Retina (tissue), 1 donor: ENCODE data around the gene MAP3K20.

Source experiments
- DNase-seq: peaks from one replicate; pipeline ENCODE4 v3.0.0-alpha.2; 2016

The MAP3K20 gene

DNA sequence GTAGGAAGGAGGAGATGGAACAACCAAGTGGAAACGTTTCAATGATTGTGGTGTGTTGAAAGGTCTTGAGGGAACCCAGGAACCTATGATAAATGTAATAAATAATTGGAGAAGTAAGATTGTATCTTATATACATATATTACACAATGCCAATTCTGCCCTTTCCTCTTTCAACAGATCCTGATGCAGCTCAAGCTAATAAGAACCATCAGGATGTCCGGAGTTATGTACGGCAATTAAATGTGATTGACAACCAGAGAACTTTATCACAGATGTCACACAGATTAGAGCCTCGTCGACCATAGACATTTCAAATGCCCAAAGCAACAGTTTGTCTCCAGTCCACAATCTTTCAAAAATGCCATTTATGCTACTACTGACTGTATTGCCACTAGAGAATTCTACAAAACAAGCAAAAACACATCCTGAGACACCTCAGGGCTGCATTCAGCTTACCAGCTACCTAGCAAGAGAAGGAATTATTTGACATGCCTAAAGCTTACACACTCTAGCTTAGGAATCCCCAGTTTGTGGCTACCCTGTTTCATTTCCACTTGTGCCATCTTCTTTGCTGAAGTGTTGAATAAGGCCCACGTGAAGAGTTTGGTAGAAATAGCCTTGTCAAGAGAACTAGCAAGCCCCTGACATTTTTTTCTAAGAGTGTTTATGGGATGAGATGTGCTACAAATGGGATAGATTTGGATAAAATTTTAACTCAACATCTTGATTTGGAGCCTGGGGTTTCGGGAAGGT is 24.0 kb upstream of the MAP3K20 start:
- no peak for DNase-seq

DNA sequence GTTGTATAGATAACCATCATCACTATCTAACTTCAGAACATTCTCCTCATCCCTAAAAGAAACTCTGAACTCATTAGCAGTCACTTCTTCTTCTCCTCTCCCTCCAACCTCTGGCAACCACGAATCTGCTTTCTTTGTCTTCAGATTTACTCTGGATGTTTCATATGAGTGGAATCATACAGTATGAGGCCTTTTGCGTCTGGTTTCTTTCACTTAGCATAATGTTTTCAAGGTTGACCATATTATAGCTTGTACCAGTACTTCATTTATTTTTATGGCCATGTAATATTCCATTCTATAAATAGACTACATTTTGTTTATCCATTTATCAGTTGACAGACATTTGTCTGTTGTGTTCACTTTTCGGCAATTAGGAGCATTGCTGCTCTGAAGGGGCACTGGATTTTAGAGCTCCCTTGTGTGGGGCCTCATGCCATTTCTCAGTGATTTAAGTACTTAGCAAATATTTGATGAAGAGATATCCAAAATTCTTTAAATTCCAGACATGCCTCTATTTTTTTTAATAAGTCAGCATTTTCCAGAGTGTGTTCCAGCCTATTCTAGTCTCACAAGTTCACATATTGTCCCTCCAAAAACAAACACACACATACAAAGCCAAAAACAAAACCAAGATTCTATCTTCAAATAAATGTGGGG is 22.5 kb upstream of the MAP3K20 start:
- DNase-seq, result no peak

DNA sequence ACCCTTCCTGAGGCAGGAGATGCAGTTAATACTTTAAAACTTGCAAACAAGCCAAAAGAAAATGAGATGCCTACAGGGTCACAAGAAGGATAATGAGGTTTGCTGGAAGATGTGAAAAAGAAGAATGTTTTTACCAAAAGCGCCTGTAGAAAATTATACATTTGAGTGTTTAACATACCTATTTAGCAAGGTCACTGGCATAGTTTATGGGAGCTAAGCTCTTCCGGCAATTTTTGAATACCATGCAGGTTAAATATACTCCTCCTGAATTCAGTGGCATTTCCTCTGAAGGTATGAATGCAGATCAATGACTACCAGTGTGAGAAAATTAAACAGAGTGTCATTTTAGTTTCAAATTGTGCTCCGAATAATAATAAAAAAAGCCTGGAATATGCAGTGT is 21.2 kb upstream of the MAP3K20 start:
- no peak for DNase-seq

DNA sequence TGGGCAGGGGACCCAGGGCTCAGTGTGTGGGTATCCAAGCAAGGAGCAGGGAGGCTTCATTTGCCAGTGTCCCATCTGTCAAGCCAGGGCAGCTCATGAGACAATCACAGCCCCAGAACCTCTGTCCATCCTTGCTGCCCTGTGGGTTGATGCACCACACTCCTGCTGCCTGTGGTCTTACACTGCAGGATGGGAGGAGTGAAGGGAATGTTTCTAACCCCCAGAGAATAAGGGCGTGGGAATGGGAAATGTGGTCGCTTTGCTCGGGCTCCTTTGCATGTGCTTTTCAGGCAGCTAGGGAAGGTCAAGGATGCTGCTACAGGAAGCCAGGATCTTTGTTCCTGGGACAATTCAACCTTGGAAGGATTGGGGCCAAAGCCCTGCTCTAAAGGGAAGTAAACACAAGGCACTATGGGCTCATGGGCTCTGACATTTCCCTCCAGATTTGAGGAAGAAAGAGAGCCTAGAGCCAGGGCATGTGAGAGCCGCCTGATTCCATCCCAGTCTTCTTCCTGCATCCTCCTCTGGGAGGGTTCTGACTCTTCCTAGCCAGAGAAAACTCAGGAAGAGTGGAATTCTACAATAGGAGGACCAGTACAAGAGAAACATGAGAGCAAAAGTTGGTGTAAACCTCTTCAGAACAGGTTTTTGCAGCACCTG is 18.8 kb upstream of the MAP3K20 start:
- DNase-seq, result no peak

DNA sequence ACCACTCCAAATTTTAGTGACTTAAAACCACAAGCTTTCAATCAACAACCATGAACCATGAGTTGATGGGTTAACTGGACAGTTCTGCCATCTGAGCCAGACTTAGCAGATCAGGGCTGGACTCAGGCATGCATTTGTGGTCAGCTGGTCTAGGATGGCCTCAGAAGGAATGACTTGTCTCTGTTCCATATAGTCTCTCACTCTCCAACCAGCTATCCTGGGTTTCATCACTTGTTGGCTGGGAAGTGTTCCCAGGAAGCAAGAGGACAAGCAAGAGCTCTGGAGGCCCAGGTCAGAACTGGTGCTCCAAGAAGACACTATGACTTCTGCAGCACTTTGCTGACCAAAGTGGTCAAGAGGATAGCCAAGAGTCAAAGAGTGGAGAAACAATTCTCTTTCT is 17.5 kb upstream of the MAP3K20 start:
- DNase-seq, result no peak

DNA sequence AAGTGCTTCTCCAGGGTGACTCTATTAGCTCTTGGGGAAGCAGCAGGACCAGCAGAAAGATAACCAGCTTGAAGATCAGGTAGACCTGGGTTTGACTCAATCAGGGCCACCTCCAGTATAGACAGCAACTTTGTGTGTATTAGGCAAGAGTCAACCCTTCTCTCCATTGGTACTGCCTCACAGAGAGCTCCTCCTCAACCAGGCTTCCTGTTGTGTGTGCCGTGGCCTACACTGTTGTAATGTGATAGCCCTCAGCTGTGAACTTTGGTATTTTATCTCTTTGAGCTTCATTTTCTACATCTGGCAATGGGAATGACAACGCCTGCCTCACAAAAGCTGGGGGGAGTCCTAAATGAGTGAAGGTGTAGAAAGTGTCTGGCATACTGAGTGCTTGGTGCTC is 17.0 kb upstream of the MAP3K20 start:
- DNase-seq, result no peak

DNA sequence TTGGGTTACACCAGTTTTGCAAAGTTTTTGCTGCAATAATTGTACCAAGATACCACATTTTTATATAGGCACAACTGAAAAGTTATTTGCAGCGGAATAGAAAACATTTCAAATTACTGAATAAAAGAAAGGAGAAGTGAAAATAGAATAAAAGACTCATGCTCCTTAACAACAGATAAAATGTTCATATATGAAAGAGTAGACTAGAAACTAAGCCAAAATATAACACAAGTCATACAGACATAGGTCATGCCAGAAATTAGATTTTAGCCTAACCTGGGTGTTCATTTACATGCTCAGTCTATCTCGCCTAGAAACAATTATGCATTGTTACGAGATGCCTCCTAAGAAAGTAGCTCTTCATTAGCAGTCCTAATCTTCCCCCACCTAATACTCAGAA is 16.4 kb upstream of the MAP3K20 start:
- no peak for DNase-seq

DNA sequence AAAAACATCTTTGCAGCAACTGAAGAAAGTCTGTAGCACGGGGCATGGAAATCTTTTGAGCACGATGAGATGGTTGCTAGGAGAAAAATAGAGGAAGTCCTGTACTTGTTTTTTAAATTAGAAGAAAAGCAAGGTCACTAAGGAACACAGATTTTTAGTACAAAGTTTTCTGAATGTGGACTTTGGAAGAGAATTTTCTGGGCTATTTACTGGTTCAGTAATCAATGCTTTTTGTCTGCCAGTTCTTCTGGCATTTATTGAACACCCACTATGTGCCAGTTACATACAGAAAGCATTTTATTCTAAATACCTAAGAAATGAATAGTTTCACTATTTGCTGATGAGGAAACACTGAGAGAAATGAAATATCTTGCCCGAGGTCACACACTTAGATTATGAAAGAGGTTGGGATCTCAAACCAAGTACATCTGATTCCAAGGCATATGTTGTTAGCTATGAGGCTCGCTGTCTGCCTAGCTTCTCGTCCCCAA is 15.6 kb upstream of the MAP3K20 start:
- no peak for DNase-seq

DNA sequence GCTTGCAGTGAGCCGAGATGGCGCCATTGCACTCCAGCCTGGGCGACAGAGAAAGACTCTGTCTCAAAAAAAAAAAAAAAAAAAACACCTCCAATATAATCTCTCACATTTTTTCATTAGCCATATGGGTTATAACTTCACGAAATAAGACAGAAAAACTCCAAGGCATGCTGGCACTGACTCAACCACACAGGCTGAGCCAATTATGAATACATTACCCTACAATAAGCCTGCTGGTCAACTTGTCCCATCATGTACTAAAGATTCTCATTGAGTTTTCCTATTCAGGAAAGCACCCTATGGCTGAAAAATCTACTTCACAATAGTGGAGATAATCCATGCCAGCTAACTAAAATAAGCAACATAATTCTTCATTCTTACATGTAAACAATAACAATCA is 12.8 kb upstream of the MAP3K20 start:
- no peak for DNase-seq

DNA sequence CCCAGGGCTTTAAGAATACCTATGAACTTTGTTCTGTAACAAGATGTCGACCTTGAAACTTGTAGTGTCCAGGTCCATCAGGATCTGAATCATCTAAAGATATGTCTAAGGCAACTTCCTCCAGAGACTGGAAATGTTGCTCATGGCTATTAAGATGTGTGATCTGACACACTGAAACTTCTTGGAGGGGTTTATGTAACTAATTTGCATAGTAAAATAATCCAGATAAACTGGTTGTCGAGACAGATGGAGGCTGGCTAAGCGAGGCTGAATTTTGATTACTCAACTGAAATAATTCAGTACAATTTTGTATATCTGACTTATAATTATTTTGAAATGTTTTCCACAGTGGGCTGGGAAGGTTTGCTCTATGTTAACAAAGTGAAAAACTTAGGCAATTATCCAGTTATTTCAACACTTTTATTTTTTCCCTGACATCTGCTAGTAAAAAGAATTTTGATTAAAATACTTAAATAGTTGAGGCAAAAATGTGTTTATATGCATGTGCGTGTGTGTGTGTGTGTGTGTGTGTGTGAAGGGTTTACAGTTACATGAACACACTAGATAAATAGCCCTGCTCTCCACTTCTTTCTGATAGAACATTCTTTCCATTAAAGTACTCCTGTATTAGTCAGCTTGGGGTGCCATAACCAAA is 11.4 kb upstream of the MAP3K20 start:
- no peak for DNase-seq

DNA sequence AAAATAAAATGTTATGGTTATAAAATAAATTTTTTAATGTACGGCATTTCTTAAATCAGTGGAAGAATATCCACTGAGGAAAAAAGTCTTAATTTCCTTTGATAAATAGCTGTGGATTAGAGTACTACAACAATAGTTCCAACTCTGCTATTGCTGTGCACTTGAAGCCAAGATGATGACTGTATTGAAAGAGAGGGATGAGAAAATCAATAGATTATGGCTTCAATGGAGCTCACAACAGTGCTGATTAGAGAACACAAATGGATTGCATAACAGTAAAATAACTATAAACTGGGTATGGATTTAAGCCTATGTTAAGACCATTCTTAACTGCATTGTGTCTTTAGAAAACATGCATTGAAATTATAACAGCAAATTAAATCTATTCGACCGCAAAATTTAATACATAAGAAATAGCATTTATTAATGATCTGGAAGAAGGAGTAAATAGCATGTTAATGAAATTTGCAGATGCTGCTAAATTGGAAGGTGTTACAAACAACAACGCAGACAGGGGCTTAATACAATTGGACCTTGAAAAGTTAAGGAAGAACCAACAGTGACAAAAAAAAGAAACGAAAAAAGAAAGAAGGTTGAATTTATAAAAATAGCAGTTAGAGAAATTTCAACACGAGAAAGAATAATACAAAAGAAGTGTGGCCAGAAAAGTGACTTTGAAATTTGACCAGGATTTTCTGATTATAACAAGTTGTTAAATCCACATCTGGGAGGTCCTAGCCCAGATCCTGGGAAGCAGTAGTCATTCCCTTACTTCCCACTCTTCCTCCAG is 8.6 kb upstream of the MAP3K20 start:
- no peak for DNase-seq

DNA sequence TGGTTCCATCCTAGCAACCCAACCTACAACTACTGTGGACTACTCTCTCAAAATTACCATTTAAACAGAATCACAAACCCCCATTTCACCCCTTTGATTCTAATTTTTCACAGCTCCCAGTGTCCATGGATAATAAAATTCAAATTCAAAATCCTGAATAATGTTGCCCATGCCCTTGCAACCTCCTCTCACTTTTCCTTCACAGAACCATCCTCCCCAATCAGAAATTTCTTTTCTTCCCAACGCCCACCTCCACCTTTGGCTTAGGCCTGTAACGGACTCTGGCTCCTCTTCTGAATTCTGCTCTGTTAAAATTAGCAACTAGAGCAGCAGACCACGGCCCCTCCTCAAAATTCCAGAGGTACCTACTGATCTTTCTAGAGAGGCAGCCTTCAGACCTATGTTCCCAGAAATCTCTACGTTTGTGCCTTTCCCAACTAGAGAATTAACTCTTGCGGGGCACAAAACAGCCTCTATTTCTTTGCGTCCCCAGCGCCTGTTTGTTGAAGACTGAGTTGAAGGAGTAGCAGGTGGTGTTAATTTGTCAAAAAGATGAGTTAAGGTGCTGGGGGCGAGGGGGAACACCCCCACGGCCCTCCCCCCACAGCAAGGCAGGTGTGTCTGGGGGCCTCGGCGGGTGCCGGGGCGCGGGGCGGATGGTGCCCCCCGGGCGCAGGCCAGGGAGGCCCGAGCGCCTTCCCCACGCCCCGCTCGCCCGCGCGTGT is 428 bp upstream of the MAP3K20 start:
- DNase-seq, result no peak

DNA sequence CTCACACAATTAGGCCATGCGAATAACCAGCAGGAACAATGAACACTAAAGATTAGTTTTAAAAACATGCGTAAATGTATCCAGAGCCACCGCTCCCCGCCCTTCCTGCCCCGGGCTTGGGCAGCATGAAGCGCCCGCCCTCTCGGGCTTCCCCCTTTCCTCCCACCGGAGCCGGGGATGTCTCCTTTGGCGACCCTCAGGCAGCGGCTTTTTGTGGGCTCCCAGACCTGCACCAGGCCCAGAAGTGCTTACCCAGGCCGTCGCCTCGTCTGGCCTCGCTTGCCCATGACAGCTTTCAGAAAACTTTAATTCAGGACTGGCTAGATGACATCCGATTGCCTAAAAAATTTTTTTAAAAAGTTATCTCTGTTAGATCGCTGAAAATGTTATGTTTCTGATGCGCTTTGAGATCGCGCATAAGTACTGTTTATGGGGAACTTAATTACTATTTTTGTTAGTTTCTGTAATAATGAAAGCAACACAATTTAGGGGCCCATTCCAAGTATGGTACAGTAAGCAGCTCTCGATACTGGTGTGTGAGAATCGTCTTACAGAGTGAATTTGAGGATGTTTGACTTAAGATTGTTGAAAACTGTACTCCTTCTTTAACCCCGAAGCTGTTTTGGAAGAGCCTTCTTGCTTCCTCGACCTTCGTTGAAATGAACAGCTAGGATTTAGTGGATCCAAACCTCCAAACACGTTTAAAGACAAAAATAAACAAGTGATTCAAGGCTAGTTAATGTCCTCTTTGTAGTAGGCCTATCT is 1.1 kb downstream of the MAP3K20 start:
- DNase-seq, result no peak

DNA sequence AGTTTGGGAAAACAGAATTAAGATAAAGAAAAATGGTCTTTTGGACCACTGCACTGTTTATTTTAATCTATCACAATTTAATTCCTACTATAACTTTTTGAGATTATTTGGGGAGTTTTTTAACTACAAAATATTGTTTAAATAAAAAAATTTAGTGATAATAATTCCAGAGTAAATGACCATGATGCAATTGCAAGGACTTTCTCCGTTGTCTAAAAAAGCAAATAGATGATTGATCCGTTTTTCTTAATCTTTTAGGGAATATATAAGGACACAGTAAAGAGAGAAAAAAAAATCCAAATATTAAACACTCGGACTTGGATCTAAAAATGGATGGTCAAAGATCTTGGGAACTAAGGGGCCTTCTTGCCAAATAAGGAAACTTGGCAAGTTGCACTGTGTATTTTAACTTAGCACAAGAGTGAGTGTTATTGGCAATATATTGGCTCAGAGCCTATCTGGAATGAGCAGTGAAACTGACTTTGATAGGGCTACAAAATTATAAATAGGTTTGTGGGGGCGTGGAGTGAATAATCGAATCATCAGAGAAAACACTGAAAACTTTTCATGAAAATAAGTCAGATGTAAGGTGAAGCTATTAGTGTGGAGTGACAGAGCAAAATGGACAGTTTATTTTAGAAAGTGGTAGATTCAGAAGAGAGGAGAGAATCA is 2.0 kb downstream of the MAP3K20 start:
- no peak for DNase-seq

DNA sequence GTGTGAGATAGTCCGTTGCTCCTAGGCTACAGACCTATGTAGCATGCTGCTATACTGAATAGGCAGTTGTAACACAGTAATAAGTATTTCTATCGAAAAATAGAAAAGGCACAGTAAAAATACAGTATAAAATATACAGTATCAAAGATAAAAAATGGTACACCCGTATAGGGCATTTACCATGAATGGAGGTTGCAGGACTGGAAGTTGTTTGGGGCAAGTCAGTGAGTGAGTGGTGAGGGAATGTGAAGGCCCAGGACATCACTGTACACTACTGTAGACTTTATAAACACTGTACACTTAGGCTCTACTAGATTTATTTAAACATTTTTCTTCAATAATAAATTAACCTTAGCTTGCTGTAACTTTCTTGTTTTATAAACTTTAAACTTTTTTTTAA is 3.5 kb downstream of the MAP3K20 start:
- no peak for DNase-seq

DNA sequence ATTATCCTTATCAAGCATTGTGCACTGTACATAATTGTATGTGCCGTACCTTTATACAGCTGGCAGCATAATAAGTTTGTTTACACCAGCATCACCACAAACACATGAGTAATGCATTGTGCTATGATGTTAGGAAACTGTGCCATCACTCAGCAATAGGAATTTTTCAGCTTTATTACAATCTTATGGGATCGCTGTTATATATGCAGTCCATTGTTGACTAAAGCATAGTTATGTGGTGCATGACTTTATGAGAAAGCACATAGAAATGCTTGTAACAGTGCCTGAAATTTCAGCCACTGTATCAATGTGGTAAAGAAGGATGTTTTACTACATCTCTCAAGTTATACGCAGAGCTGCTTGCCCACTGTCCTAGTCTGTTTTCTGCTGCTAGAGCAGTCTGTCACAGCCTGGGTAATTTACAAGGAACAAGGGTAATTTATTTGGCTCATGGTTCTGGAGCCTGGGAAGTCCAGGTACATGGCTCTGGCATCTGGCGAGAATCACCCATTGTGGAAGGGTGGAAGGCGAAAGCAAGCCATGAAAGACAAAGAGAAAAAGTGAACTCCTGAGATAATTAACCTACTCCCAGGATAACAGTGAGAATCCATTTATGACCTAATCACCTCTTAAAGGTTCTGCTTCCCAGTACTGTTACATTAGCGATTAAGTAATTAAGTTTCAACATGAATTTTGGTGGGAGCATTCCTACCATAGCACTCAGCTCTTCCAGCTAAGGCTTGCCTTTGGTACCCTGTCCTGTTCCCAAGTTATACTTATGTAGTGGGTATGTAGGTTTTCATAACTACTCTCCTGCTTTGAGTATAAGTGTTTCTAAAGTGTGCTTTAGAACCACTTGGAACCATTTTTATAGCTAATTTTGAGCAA is 4.6 kb downstream of the MAP3K20 start:
- DNase-seq, result no peak

DNA sequence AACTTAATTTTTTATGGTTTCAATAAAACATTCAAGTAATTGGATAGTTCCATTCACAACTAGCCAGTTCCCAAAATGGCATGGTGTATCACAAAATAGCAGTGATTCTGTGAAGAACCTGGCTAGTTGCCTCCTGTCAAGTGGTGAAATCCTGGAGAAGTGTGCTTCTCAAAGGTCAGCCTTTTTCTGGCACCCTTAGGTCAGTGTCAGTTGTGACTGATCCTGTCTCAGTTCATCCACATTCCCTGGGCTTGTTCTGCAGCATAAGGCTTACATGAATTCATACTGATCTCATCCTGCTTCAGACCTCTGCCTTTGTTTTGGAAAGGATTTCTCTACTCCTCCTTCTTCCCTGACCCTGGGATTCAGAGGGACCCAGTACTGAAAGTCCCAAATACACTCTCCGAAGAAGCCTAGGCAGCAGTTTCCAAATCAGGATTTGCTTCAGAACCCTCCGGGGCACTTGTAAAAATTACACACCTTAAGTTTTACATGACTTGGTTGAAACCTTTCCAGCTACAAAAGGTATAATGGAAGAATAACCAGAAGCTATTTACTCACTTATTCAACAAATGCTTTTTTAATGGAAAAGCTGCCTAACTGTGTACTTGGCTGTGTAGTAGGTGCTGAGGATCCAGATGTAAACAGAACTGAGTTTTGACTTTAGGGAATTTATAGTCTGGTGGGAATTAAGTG is 11.0 kb downstream of the MAP3K20 start:
- no peak for DNase-seq

DNA sequence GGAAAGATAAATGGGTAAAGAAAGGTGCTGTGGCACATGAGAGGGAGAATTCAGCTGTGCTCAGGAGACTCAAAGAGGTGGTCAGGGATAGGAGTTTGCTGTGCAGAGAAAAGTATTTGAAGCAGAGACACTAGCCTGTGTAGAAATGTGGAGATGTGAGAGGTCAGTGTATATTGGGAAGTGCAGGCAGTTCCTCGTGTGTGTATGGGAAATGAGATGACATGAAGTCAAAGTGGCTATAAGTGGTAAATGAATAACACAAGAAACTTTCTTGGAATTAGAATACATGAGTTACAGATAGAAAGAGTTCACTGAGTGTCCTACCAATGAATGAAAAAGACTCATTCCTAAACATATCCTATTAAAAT is 11.6 kb downstream of the MAP3K20 start:
- no peak for DNase-seq
